ENCODE results near the gene TCEAL2. TPM values are rescaled to one million over a fixed set of nuclear protein-coding genes. Genes with fewer than 3 reads are reported as not detected.
A peak's percentile ranks its signal among the peaks of the same experiment; 100 is the strongest.

The TCEAL2 gene
- total and polyA plus RNA-seq, 10 of the 15 experiments (the other 5 are each of a cell fraction or from before 2014, with no cell fraction given), result not detected

GRCh38 chrX:102126863-102127262 lies 1.4 kb downstream of the TCEAL2 start (continued):
- no peak for TF ChIP-seq RELA (IDR thresholded peaks at IDR 0.05; ENCODE audit: borderline replicate concordance, partially characterized antibody)
- TF ChIP-seq SMC3 (IDR thresholded peaks at IDR 0.05; ENCODE audit: borderline replicate concordance, low read length), result no peak

GRCh38 chrX:102129473-102129872 lies 4.0 kb downstream of the TCEAL2 start:
- Histone ChIP-seq H3K4me1 (ENCODE audit: control insufficient read depth, insufficient read depth, low read length) (no peaks in the 10 kb centered on the region), H3K27ac (ENCODE audit: control insufficient read depth, insufficient read depth) (no peak overlapping the region), H4K20me1 (ENCODE audit: control insufficient read depth, insufficient read depth) (no peaks in the 10 kb centered on the region), H2AFZ (ENCODE audit: control insufficient read depth, low read depth, low read length) (no peak overlapping the region), H3K9ac (ENCODE audit: control insufficient read depth, insufficient read depth, low read length) (no peak overlapping the region), H3K79me2 (ENCODE audit: control insufficient read depth, insufficient read depth, low read length) (no peaks in the 10 kb centered on the region), H3K4me2 (ENCODE audit: control insufficient read depth, insufficient read depth) (no peak overlapping the region), H3K9me3 (replicated peaks; ENCODE audit: control insufficient read depth, insufficient read depth, low read length) (no peaks in the 10 kb centered on the region), H3K27me3 (replicated peaks in 1 of 2; ENCODE audit: control insufficient read depth in 2 of 2, insufficient read depth in 2 of 2, low read length in 1 of 2) (no peaks in the 10 kb centered on the region), H3K4me3 (no peak overlapping the region), H3K36me3 (ENCODE audit: control insufficient read depth in 2 of 2, insufficient read depth in 2 of 2, low read length in 1 of 2) (no peaks in the 10 kb centered on the region)
- FAIRE-seq, result no peak
- in situ Hi-C loops (cut with MboI) (loop anchor here (25.0 kb wide), 2 partner anchors 733 to 1058 kb away; no protein-coding TSS in a partner anchor), intact Hi-C loops (cut with micrococcal nuclease; ENCODE audit: unreplicated experiment) (no loop called here)
- SMC1A ChIA-PET (ENCODE audit: uncharacterized antibody, unreplicated experiment), result no interaction called here
- RAD21 ChIA-PET (ENCODE audit: unreplicated experiment), result no interaction called here
- POLR2A ChIA-PET, result no interaction called here
- WGBS (ENCODE audit: insufficient coverage, insufficient replicate concordance, low lambda C conversion rate, missing lambda C conversion rate), result 0% methylated on average over 1 of the region's 1 CpG
- ATAC-seq, result no peak
- no peak for DNase-seq (ENCODE audit: low read depth, low spot score)
- CTCF ChIA-PET, result interaction anchor here (0.9 kb wide), 1 partner anchor 13 kb away, joined by 3 read pairs; no protein-coding TSS in a partner anchor
- peak in 2 of 3 experiments; percentile 32 to 36; a peak in 3 of 6 replicates for TF ChIP-seq CTCF (IDR thresholded peaks at IDR 0.05 in 2 of 3, conservative IDR thresholded peaks at IDR 0.05 in 1 of 3; ENCODE audit: control insufficient read depth in 2 of 3, extremely low read depth in 1 of 3, insufficient read depth in 1 of 3, low read depth in 3 of 3, low read length in 3 of 3)
- peak; percentile 47; the same call in 1 of the 2 replicates for TF ChIP-seq RAD21 (IDR thresholded peaks at IDR 0.05; ENCODE audit: insufficient read depth, low read depth, low read length)
- no peak for TF ChIP-seq PBX3 (IDR thresholded peaks at IDR 0.05; ENCODE audit: insufficient replicate concordance, low read depth, low read length)
- no TSS peak for BruUV-seq (replicated peaks)

All from GM12878 (cell line).